SU-DHL-6 (cell line): Measurements from ENCODE around the gene CTSA.

Experiments
- H2AFZ ChIP-seq: fragments of 200-600 bp; sonication (generic); 2 replicates; pipeline ENCODE4 v1.6.1; 2014; ENCODE audit warnings: low read depth, mild to moderate bottlenecking, moderate library complexity, mixed read lengths, antibody characterized with exemption, low read length; ENCODE audit not compliant: severe bottlenecking
- H3F3A ChIP-seq: fragments of 200-600 bp; shearing (Covaris generic); 2 replicates; pipeline ENCODE4 v1.6.0; 2016; ENCODE audit warnings: antibody characterized with exemption, mild to moderate bottlenecking; ENCODE audit not compliant: insufficient read depth
- H3K27ac ChIP-seq: fragments of 200-600 bp; sonication (generic); 2 replicates; pipeline ENCODE4 v1.5.1; 2016; ENCODE audit warnings: low read depth, mild to moderate bottlenecking, low read length, moderate library complexity, mixed read lengths
- H3K27me3 ChIP-seq: fragments of 200-600 bp; sonication (generic), shearing (Covaris generic); 2 replicates; pipeline ENCODE4 v1.6.0; 2014; ENCODE audit warnings: mild to moderate bottlenecking, low read length
- H3K36me3 ChIP-seq: fragments of 200-600 bp; sonication (generic); 2 replicates; pipeline ENCODE4 v1.6.1; 2014; ENCODE audit warnings: mild to moderate bottlenecking, low read length, mixed read lengths
- H3K4me2 ChIP-seq: fragments of 300-600, 200-600 bp; shearing (Covaris generic), sonication (generic); 2 replicates; pipeline ENCODE4 v1.6.0; 2014; ENCODE audit warnings: low read length, low read depth, mild to moderate bottlenecking; ENCODE audit not compliant: poor library complexity, severe bottlenecking
- H3K4me3 ChIP-seq: fragments of 200-600 bp; sonication (generic); 2 replicates; pipeline ENCODE4 v1.5.1; 2014; ENCODE audit warnings: antibody characterized with exemption, low read length, mild to moderate bottlenecking, mixed read lengths; ENCODE audit not compliant: insufficient read depth, poor library complexity, severe bottlenecking
- H3K79me2 ChIP-seq: fragments of 200-600 bp; sonication (generic); 2 replicates; pipeline ENCODE4 v1.6.1; 2014; ENCODE audit warnings: mild to moderate bottlenecking, low read length, moderate library complexity; ENCODE audit not compliant: insufficient read depth
- H3K9ac ChIP-seq: fragments of 200-600 bp; sonication (generic); 2 replicates; pipeline ENCODE4 v1.7.0; 2014; ENCODE audit warnings: mild to moderate bottlenecking, low read length
- H3K9me2 ChIP-seq: fragments of 200-600 bp; sonication (generic); replicated peaks from 2 replicates; pipeline ENCODE4 v1.6.1; 2014; ENCODE audit warnings: low read length; ENCODE audit not compliant: insufficient read depth
- H3K9me3 ChIP-seq: fragments of 200-600 bp; sonication (generic); 2 replicates; pipeline ENCODE4 v1.6.1; 2014; ENCODE audit warnings: low read length, mixed read lengths; ENCODE audit not compliant: insufficient read depth
- H4K20me1 ChIP-seq: fragments of 200-600 bp; sonication (generic); 2 replicates; pipeline ENCODE4 v1.6.1; 2014; ENCODE audit warnings: low read depth, mild to moderate bottlenecking, antibody characterized with exemption, low read length, moderate library complexity, mixed read lengths
- EZH2phosphoT487 ChIP-seq: fragments of 200-600 bp; sonication (generic), shearing (Covaris generic); conservative IDR thresholded peaks from 2 replicates; pipeline ENCODE4 v1.6.1; 2018; ENCODE audit warnings: mild to moderate bottlenecking, antibody characterized with exemption, low read length, moderate library complexity, mixed read lengths
- TF ChIP-seq, protein P1 (sequence below): fragments of 200-600 bp; sonication (generic); IDR thresholded peaks from one replicate; pipeline ENCODE4 v1.5.1; 2017; ENCODE audit warnings: antibody characterized with exemption, mild to moderate bottlenecking, low read length, moderate library complexity; ENCODE audit not compliant: insufficient read depth, poor library complexity, severe bottlenecking

The CTSA gene

DNA sequence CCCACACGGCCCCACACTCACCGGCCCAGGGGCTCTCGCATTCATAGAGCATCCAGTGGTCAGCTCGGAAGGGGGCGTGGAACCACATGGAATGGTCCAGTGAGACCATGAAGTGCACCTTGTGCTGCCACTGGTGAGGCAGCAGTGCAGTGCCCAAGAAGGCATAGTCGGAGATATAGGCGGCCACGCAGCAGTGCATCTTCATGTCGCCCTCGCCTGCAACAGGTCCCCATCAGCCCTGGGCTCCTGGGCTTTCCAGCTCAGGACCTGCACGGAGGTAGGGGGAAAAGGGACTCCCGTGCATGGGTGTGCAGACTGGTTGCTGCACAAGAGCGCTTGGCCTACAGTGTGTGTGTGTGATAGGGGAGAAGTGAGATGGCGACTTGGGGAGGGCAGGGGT lies 47.6 kb upstream of the CTSA start:
- Histone ChIP-seq H3K4me2 (no peak overlapping the region), H3K9me3 (no peaks in the 10 kb centered on the region), H3K9me2 (no peaks in the 10 kb centered on the region), H3K36me3 (no peaks in the 10 kb centered on the region), H3F3A (no peaks in the 10 kb centered on the region), H4K20me1 (no peaks in the 10 kb centered on the region), H3K79me2 (no peaks in the 10 kb centered on the region), H3K4me3 (no peak overlapping the region), H2AFZ (no peak overlapping the region), H3K9ac (no peak overlapping the region), H3K27ac (no peak overlapping the region), H3K27me3 (no peaks in the 10 kb centered on the region)
- no peak for TF ChIP-seq EZH2phosphoT487
- TF ChIP-seq, protein P1, sequence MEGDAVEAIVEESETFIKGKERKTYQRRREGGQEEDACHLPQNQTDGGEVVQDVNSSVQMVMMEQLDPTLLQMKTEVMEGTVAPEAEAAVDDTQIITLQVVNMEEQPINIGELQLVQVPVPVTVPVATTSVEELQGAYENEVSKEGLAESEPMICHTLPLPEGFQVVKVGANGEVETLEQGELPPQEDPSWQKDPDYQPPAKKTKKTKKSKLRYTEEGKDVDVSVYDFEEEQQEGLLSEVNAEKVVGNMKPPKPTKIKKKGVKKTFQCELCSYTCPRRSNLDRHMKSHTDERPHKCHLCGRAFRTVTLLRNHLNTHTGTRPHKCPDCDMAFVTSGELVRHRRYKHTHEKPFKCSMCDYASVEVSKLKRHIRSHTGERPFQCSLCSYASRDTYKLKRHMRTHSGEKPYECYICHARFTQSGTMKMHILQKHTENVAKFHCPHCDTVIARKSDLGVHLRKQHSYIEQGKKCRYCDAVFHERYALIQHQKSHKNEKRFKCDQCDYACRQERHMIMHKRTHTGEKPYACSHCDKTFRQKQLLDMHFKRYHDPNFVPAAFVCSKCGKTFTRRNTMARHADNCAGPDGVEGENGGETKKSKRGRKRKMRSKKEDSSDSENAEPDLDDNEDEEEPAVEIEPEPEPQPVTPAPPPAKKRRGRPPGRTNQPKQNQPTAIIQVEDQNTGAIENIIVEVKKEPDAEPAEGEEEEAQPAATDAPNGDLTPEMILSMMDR: no peak

DNA sequence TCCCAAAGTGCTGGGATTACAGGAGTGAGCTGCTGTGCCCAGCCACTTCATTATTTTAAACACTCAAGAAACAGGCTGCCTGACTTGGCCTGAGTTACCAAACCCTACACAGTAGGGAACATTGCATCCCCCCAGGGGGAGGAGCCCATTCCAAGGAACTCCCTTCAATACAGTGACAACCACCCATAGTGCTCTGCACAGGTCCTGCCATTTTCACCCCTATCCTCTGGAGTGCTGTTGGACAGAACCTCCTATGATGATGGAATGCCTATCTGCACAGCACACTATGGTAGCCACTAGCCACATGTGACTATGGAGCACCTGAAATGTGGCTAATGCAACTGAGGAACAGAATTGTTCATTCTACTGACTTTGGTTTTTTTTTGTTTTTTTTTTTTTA lies 45.7 kb upstream of the CTSA start:
- H3K36me3 ChIP-seq: no peaks in the 10 kb centered on the region
- H3K9me2 ChIP-seq: no peaks in the 10 kb centered on the region
- H3K27ac ChIP-seq: no peak overlapping the region
- H3K4me2 ChIP-seq: no peak overlapping the region
- no peaks in the 10 kb centered on the region for H3K27me3 ChIP-seq
- H3K9ac ChIP-seq: no peak overlapping the region
- H4K20me1 ChIP-seq: no peaks in the 10 kb centered on the region
- H3K79me2 ChIP-seq: no peaks in the 10 kb centered on the region
- H2AFZ ChIP-seq: no peak overlapping the region
- no peak overlapping the region for H3K4me3 ChIP-seq
- no peaks in the 10 kb centered on the region for H3F3A ChIP-seq
- TF ChIP-seq, protein P1: no peak
- TF ChIP-seq EZH2phosphoT487: no peak
- H3K9me3 ChIP-seq: no peaks in the 10 kb centered on the region

DNA sequence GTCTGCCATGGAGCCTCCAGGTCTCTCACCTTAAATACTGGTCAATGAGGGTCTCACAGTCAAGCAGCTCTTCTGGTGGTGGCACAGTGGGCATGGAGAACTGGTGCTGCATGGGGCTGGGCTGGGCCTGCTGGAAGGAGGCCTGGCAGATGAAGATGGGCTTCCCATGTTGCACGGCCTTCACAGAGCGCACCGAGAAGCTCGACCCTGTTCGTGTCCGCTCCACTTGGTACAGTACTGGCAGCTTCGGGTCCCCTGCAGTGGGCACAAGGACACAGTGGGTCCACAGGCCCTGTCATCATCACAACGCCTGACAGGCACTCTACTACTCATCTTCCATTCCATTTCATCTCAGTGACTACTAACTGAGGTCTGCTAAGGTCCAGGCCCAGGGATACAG lies 42.7 kb upstream of the CTSA start:
- H3K4me2 ChIP-seq: no peak overlapping the region
- no peak overlapping the region for H3K4me3 ChIP-seq
- H3F3A ChIP-seq: no peaks in the 10 kb centered on the region
- H3K36me3 ChIP-seq: no peaks in the 10 kb centered on the region
- H3K79me2 ChIP-seq: no peaks in the 10 kb centered on the region
- H3K27me3 ChIP-seq: no peaks in the 10 kb centered on the region
- no peak for TF ChIP-seq EZH2phosphoT487
- TF ChIP-seq, protein P1: no peak
- H3K9me2 ChIP-seq: no peaks in the 10 kb centered on the region
- no peaks in the 10 kb centered on the region for H3K9me3 ChIP-seq
- no peak overlapping the region for H3K27ac ChIP-seq
- H2AFZ ChIP-seq: no peak overlapping the region
- H3K9ac ChIP-seq: no peak overlapping the region
- no peaks in the 10 kb centered on the region for H4K20me1 ChIP-seq
